HG03097 (cell line): Measurements from ENCODE around the gene COBLL1.

ENCODE experiments used
- ATAC-seq: cut with Tn5 transposase; IDR thresholded peaks from one replicate; pipeline ENCODE4 v1.9.1; 2021; ENCODE audit not compliant: unreplicated experiment, low FRiP score

Gene COBLL1

GRCh38 chr2:164826293-164827243 lies 15.1 kb downstream of the COBLL1 start:
- no peak for ATAC-seq

GRCh38 chr2:164824872-164825271 lies 16.8 kb downstream of the COBLL1 start:
- no peak for ATAC-seq

- no peak for ATAC-seq
Measured at GRCh38 chr2:164823126-164823525, 18.5 kb downstream of the COBLL1 start.

GRCh38 chr2:164821338-164821737 lies 20.3 kb downstream of the COBLL1 start:
- ATAC-seq, result no peak

- ATAC-seq, result no peak
Measured at GRCh38 chr2:164818149-164819136, 23.2 kb downstream of the COBLL1 start.

GRCh38 chr2:164816900-164817299 lies 24.7 kb downstream of the COBLL1 start:
- no peak for ATAC-seq

GRCh38 chr2:164816046-164816445 lies 25.6 kb downstream of the COBLL1 start:
- no peak for ATAC-seq

GRCh38 chr2:164815071-164815793 lies 26.4 kb downstream of the COBLL1 start:
- ATAC-seq, result no peak

GRCh38 chr2:164813535-164813934 lies 28.1 kb downstream of the COBLL1 start:
- no peak for ATAC-seq

- ATAC-seq, result no peak
Measured at GRCh38 chr2:164812378-164812777, 29.2 kb downstream of the COBLL1 start.

- ATAC-seq, result no peak
Measured at GRCh38 chr2:164811819-164812218, 29.8 kb downstream of the COBLL1 start.

GRCh38 chr2:164810843-164811242 lies 30.8 kb downstream of the COBLL1 start:
- ATAC-seq, result no peak

- ATAC-seq, result no peak
Measured at GRCh38 chr2:164808776-164809175, 32.8 kb downstream of the COBLL1 start.

- ATAC-seq, result no peak
Measured at GRCh38 chr2:164803776-164804466, 37.7 kb downstream of the COBLL1 start.

GRCh38 chr2:164802095-164802707 lies 39.4 kb downstream of the COBLL1 start:
- ATAC-seq, result no peak

- no peak for ATAC-seq
Measured at GRCh38 chr2:164800572-164800971, 41.1 kb downstream of the COBLL1 start.

- ATAC-seq, result no peak
Measured at GRCh38 chr2:164797627-164798026, 44.0 kb downstream of the COBLL1 start.

- ATAC-seq, result no peak
Measured at GRCh38 chr2:164796999-164797398, 44.6 kb downstream of the COBLL1 start.

- ATAC-seq, result no peak
Measured at GRCh38 chr2:164794432-164795231, 47.0 kb downstream of the COBLL1 start.
